NCI-H82 treated with DMSO at 0.1 percent for 48 hours (cell line): Measurements from ENCODE around the gene PHKA2.

ENCODE experiments used
- DNase-seq: peaks from one replicate; lab custom pipeline; 2025; ENCODE audit not compliant: unreplicated experiment; lab: John Stamatoyannopoulos, UW

The PHKA2 gene

DNA sequence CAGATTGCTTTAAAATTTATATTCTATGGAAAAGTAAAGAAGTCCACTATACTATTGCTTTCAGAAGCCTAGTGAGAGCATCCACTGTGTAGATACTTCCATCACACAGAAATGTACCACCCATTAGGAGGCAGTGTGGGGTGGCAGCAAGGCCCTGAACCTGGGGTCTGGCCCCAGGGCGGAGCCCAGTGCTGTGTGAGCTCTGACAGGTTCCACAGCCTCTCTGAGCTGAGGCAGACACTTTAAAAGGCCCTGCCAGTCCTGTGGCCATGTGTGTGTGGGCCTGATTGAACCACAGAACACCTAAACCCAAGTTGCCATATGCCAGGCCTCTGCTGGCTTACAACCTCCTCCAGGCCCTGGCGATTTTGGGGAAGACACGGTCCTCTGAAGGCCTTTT is 49.2 kb downstream of the PHKA2 start:
- DNase-seq = no peak

GRCh38 chrX:18933617-18934016 is 50.3 kb downstream of the PHKA2 start:
- DNase-seq = no peak

GRCh38 chrX:18931972-18932371 is 51.9 kb downstream of the PHKA2 start:
- DNase-seq = peak; percentile 25

- DNase-seq = no peak
Observed at GRCh38 chrX:18929775-18930174, 54.1 kb downstream of the PHKA2 start.

GRCh38 chrX:18927558-18927957 is 56.4 kb downstream of the PHKA2 start:
- no peak for DNase-seq

DNA sequence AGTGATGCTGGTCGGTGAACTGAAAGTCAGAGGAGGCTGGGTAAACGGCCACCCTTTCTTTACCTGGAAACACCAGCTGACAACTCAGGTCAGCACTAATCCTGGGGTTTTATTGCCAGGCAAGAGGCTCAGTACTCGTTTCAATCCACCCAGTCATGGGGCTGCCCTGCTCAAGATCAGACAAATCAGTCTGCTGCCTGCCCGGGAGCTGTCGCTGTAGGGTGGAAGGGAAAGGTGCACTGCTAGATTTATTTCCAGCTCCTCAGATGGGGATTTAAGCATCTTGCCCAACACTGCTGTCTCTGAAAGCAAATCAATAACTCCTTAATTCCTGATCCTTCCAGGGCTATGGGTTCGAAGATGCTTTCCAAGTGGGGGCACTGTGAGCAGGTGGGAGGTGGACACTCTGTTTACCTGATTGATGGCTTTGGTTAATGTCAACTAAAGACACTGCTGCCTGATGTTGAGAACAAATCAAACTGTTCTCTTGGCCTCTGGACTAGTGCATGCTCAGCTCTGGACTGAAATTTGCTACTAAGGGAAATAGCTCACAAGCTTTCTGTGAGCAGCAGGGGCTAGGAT is 59.3 kb downstream of the PHKA2 start:
- no peak for DNase-seq

DNA sequence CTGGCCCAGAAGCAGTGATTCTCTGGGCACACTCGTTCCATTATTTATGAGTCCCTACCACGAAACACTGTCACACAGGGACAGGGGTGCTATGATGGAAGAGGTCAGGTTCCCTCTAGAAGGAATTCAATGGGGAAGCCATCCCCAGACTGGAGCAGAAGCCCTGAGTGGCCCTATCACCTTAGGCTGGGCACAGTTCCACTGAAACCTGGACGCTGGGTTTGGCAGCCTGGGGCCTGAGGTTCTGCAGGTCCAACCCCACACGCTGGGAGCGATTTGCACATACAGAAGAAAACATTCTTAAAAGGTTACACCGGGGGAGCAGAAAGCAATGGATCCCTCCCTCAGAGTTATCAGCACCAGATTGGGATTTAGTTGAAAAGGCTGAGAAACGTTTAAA is 63.3 kb downstream of the PHKA2 start:
- DNase-seq = no peak

- DNase-seq = no peak
Observed at GRCh38 chrX:18920079-18920478, 63.8 kb downstream of the PHKA2 start.

DNA sequence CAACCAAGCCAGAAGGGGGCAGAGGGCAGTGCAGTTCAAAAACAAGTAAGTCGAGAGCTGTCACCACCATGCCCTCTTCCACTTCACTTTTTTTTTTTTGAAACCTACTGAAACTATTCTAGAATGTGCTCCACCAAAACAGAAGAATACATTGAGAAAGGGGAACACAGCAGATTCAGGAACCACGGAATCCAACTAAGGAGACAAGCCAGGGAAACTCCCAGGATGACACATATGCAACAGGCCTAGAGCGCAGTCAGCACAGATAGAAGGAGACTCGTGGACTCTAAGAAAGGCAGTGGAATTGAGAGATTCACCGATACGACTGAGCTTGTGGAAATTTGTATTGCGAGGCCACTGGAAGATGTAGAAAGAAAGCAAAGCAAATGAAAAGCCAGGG is 66.1 kb downstream of the PHKA2 start:
- DNase-seq = no peak

GRCh38 chrX:18906286-18906685 is 77.6 kb downstream of the PHKA2 start:
- no peak for DNase-seq

- no peak for DNase-seq
Observed at GRCh38 chrX:18900401-18900976, 83.4 kb downstream of the PHKA2 start.

DNA sequence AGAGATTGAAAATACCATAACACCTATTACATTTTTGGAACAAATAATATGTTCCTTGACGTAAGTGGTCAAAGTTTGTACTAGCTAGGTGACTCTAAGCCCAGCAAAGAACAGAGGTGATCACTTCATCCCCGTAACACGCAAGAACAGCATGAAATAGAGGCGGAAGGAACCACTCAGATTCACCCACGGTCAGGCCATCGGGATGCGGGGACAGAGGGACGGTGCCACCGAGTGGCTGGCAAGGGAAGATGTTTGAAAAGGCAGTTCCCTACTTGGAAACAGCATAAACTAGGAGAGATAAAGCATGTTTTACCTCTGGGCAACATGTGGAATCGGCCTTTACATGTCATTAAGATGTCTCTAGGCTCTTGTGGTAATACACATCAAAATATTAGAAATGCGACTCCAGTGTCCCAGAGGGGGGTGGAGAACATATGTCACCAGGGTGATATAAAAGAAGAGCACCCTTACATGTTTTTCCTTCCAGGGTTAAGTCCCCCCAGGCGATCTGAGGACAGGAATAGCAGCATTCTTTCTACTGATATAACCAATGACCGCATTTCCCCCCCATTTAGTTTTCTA is 84.0 kb downstream of the PHKA2 start:
- DNase-seq = no peak

- DNase-seq = no peak
Observed at GRCh38 chrX:18898492-18898891, 85.4 kb downstream of the PHKA2 start.

- no peak for DNase-seq
Observed at GRCh38 chrX:18898091-18898490, 85.8 kb downstream of the PHKA2 start.

DNA sequence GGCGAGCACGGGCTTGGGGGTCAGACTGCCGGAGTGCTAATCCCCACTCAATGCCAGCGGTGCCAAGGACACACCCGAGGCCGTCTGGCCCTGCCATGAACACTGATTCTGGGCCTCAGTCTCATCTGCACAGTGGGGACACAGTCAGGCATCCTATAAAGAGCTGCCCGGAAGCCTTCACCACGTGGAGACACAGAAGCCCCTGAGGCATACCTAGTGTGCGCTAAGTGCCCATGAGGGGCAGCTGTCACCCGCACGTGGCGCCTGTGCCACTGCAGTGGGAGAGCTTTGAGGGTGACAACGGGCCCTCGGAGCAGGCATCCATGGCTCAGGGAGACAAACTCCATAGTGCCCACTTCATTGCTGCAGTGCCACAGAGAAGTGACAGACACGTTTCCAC is 86.3 kb downstream of the PHKA2 start:
- DNase-seq = no peak

DNA sequence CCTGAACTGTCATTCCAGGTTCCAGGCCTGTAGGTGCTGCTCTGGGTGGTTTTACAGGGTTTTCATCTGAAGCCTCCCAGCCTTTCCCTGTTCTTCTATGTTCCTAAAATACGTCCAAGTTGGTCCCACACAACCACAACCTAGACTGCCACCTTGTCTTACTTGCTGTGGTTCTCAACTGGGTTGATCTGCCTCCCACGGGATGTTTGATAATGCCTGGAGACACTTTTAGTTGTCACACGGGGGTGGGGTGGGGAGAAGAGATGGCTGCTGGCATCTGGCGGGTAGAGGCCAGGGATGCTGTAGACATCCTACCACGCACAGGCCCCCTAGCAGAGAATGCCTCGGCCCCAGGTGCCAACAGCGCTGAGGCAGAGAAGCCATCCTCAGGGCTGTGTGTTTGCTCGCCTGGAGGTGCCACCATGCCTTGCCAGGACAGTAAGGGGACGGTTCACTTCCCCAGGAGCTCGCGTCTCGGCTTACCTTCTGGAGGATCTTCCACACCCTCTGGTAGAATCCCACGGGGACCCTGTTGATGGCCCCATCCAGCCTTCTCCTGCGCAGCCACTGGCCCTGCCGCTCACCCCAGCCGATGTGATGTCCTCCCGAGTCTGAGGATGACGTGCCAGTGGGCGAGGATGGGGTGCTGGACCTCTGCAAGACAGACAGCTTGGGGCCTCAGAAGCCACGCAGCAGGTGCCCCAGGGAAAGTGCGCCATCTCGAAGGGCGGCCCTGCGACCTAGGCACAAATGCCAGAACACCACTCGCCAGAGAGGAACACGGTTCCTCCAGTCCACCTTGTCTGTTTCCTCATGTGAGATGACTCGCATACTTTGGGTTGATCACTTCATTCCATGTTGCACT is 87.0 kb downstream of the PHKA2 start:
- no peak for DNase-seq

DNA sequence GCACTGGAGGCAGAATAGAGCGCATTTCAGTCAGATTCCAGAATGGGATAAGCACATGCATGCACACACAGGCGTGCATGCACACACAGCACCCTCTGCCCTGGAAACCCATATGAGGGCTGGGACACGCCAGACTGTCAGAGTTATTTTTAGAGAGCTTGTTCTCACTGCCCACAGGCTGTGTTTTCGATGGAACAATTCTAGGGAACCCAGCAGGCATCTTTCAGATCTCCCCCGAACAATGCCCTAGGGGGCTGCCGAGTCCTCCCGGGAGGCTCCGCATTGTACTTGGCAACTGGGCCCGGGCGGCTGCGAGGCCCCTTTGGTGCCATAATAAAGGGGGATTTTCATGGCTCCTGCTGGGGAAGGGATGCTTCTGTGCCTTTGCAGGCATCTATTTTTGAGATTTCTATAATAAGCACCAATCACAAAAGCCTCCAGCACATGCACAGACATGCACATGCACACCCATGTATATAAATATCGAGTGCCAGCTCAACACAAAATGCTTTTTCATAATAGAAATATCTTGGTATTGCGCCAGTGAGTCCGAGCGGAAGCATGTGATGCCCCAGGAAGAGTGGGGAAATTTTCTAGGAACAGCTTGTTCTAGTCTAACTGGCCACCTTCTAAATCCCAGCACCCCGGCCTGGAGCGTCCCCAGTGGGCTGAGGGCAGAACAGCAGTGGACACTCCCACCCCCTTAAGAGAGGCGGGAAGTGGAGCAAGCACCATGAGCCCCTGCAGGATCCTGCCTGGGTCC is 88.5 kb downstream of the PHKA2 start:
- no peak for DNase-seq

GRCh38 chrX:18894156-18894555 is 89.8 kb downstream of the PHKA2 start:
- no peak for DNase-seq

- DNase-seq = no peak
Observed at GRCh38 chrX:18893536-18893935, 90.4 kb downstream of the PHKA2 start.

DNA sequence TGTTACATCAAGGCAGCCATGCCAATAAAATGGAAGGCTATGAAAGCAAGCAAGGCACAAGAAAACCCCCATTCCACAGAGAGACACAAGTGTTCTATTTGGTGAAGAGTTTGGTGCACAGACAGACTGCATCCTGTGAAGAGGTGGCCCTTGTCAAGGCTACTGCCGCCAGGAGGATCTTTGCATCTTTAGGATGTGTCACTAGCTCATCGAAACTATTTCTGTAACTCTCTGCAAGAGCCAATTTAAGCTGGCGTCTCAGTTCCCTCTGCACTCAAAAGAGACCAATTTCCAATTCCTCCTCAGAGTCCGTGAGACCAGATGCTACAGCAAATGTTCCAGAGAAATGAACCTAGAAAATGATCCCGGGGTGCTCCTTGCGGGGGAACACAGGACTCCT is 91.0 kb downstream of the PHKA2 start:
- DNase-seq = no peak

GRCh38 chrX:18891548-18891945 is 92.4 kb downstream of the PHKA2 start:
- DNase-seq = no peak
